ENCODE data around the gene TCF12. TPM values are rescaled to one million over a fixed set of nuclear protein-coding genes. Genes with fewer than 3 reads are reported as not detected.

Gene TCF12
- total RNA-seq, 1 experiment from 2014 or later = 102 TPM

GRCh38 chr15:57263520-57263919 lies 345.1 kb downstream of the TCF12 start:
- no peaks in the 10 kb centered on the region for H3K9me3 ChIP-seq (ENCODE audit: control insufficient read depth, insufficient read depth, low read depth, low read length)
- TF ChIP-seq POLR2AphosphoS5 (IDR thresholded peaks at IDR 0.05; ENCODE audit: low read depth, low read length) = no peak
- TF ChIP-seq REST (IDR thresholded peaks at IDR 0.05; ENCODE audit: insufficient read depth in 1 of 2, low read depth in 2 of 2, low read length in 1 of 2) = no peak
- no peak for TF ChIP-seq SIN3A (IDR thresholded peaks at IDR 0.05; ENCODE audit: borderline replicate concordance, insufficient read depth, low read depth, low read length)
- TF ChIP-seq CTCF (IDR thresholded peaks at IDR 0.05) = no peak
- no peak for TF ChIP-seq TCF7L2 (IDR thresholded peaks at IDR 0.05; ENCODE audit: low read depth, low read length)
- no peak overlapping the region for H3K27ac ChIP-seq (ENCODE audit: low read length)
- H3K27me3 ChIP-seq (ENCODE audit: control insufficient read depth, insufficient read depth, low read length) = no peaks in the 10 kb centered on the region
- ChIA-PET CTCF (no interaction called here), POLR2A (no interaction called here)
- BruUV-seq (replicated peaks) = no TSS peak
- peaks cover 26% of the 10 kb centered on the region for H3K36me3 ChIP-seq (ENCODE audit: control insufficient read depth, insufficient read depth, low read length)
- in situ Hi-C loops (cut with HindIII; ENCODE audit: low pct_unique_long_range_greater_than_20kb, low sequenced_read_pairs) = no loop called here
- ATAC-seq (no peak), DNase-seq (ENCODE audit: low read depth, low spot score) (no peak)
- no peaks in the 10 kb centered on the region for H3K4me1 ChIP-seq (ENCODE audit: control insufficient read depth, insufficient read depth, low read length)
- H3K4me3 ChIP-seq (ENCODE audit: low read depth in 2 of 2, low read length in 2 of 2) = no peak overlapping the region
- intact Hi-C loops (cut with micrococcal nuclease; ENCODE audit: unreplicated experiment) = no loop called here

GRCh38 chr15:57272771-57273357 lies 354.4 kb downstream of the TCF12 start:
- no peaks in the 10 kb centered on the region for H3K36me3 ChIP-seq (ENCODE audit: control insufficient read depth, insufficient read depth, low read length)
- H3K27me3 ChIP-seq (ENCODE audit: control insufficient read depth, insufficient read depth, low read length) = no peaks in the 10 kb centered on the region
- TF ChIP-seq TCF7L2 (IDR thresholded peaks at IDR 0.05; ENCODE audit: low read depth, low read length) = no peak
- no peak for TF ChIP-seq SIN3A (IDR thresholded peaks at IDR 0.05; ENCODE audit: borderline replicate concordance, insufficient read depth, low read depth, low read length)
- TF ChIP-seq CTCF (IDR thresholded peaks at IDR 0.05) = no peak
- TF ChIP-seq POLR2AphosphoS5 (IDR thresholded peaks at IDR 0.05; ENCODE audit: low read depth, low read length) = no peak
- no peak for TF ChIP-seq REST (IDR thresholded peaks at IDR 0.05; ENCODE audit: insufficient read depth in 1 of 2, low read depth in 2 of 2, low read length in 1 of 2)
- H3K4me3 ChIP-seq (ENCODE audit: low read depth in 2 of 2, low read length in 2 of 2) = no peak overlapping the region
- no peak overlapping the region for H3K27ac ChIP-seq (ENCODE audit: low read length)
- CTCF ChIA-PET = interaction anchor here (0.6 kb wide), 1 partner anchor 296 kb away, joined by 4 read pairs; no protein-coding TSS in a partner anchor
- H3K4me1 ChIP-seq (ENCODE audit: control insufficient read depth, insufficient read depth, low read length) = no peaks in the 10 kb centered on the region
- in situ Hi-C loops (cut with HindIII; ENCODE audit: low pct_unique_long_range_greater_than_20kb, low sequenced_read_pairs) = no loop called here
- intact Hi-C loops (cut with micrococcal nuclease; ENCODE audit: unreplicated experiment) = no loop called here
- BruUV-seq (replicated peaks) = no TSS peak
- DNase-seq (ENCODE audit: low read depth, low spot score) (no peak), ATAC-seq (no peak)
- no peaks in the 10 kb centered on the region for H3K9me3 ChIP-seq (ENCODE audit: control insufficient read depth, insufficient read depth, low read depth, low read length)
- POLR2A ChIA-PET = no interaction called here
